ENCODE results near the gene NPDC1. TPM values are rescaled to one million over a fixed set of nuclear protein-coding genes. Genes with fewer than 3 reads are reported as not detected.
"Not testable (repeated sequence)": the region's sequence is repeated elsewhere in the genome, so short reads cannot be mapped to it uniquely, and the experiment has no call there.

The NPDC1 gene
- total RNA-seq, 2 experiments from 2014 or later, result 20.1 to 29.9 TPM

GRCh38 chr9:137034709-137035506 is 11.1 kb downstream of the NPDC1 start:
- Mint-ChIP-seq H3K27me3 (ENCODE audit: low read depth) (no peaks in the 10 kb centered on the region), H3K27ac (peak overlapping the region; percentile 89), H3K4me1 (ENCODE audit: low read depth) (peaks cover 50% of the 10 kb centered on the region), H3K9me3 (ENCODE audit: insufficient read depth) (no peaks in the 10 kb centered on the region), H3K36me3 (ENCODE audit: low read depth) (no peaks in the 10 kb centered on the region), H3K4me3 (peak overlapping the region; percentile 69)
- CTCF ChIA-PET, result interaction anchor here (0.6 to 4.3 kb wide), 69 partner anchors 9 to 502 kb away, joined by 3 to 146 read pairs (median 4); partner anchors contain the start of genes AJM1, C8G, CLIC3 and LCN12
- DNase-seq, result peak; percentile 92
- ATAC-seq, result peak; percentile 92
- POLR2A ChIA-PET, result interaction anchor here (0.5 to 1.9 kb wide), 8 partner anchors 10 to 322 kb away, joined by 3 to 11 read pairs (median 3); no protein-coding TSS in a partner anchor

GRCh38 chr9:137034039-137034708 is 11.8 kb downstream of the NPDC1 start:
- Mint-ChIP-seq H3K36me3 (ENCODE audit: low read depth) (no peaks in the 10 kb centered on the region), H3K9me3 (ENCODE audit: insufficient read depth) (no peaks in the 10 kb centered on the region), H3K4me3 (peak overlapping the region; percentile 69), H3K27ac (peak overlapping the region; percentile 89), H3K27me3 (ENCODE audit: low read depth) (no peaks in the 10 kb centered on the region), H3K4me1 (ENCODE audit: low read depth) (peaks cover 57% of the 10 kb centered on the region)
- DNase-seq, result no peak
- peak; percentile 14 for ATAC-seq
- POLR2A ChIA-PET, result interaction anchor here (0.6 to 1.9 kb wide), 7 partner anchors 11 to 95 kb away, joined by 3 to 11 read pairs (median 3); no protein-coding TSS in a partner anchor
- CTCF ChIA-PET, result interaction anchor here (0.6 to 4.3 kb wide), 55 partner anchors 9 to 501 kb away, joined by 3 to 146 read pairs (median 5); partner anchors contain the start of genes AJM1, C8G, CLIC3 and MAN1B1

- ATAC-seq; DNase-seq; H3K9me3 Mint-ChIP-seq (ENCODE audit: insufficient read depth); H3K27me3 Mint-ChIP-seq (ENCODE audit: low read depth); H3K36me3 Mint-ChIP-seq (ENCODE audit: low read depth): not testable (repeated sequence)
- Mint-ChIP-seq H3K27ac (peak overlapping the region; percentile 55), H3K4me3 (peak overlapping the region; percentile 5), H3K4me1 (ENCODE audit: low read depth) (peaks cover 64% of the 10 kb centered on the region)
- CTCF ChIA-PET, result interaction anchor here (2.3 to 4.3 kb wide), 3 partner anchors 41 to 191 kb away, joined by 5 to 146 read pairs (median 28); partner anchors contain the start of genes AJM1, C8G and PAXX
- POLR2A ChIA-PET, result interaction anchor here (1.0 kb wide), 1 partner anchor 33 kb away, joined by 3 read pairs; no protein-coding TSS in a partner anchor
Measured at GRCh38 chr9:137033481-137033880, 12.5 kb downstream of the NPDC1 start.

- no peaks in the 10 kb centered on the region for H3K27me3 Mint-ChIP-seq (ENCODE audit: low read depth)
- ChIA-PET POLR2A (no interaction called here), CTCF (interaction anchor here (1.1 to 2.3 kb wide), 4 partner anchors 14 to 242 kb away, joined by 3 to 5 read pairs (median 4); partner anchors contain the start of genes AJM1 and TMEM141)
- no peak overlapping the region for H3K4me3 Mint-ChIP-seq
- H3K27ac Mint-ChIP-seq, result peak overlapping the region; percentile 41
- no peak for ATAC-seq
- peaks cover 64% of the 10 kb centered on the region for H3K4me1 Mint-ChIP-seq (ENCODE audit: low read depth)
- no peak for DNase-seq
- no peaks in the 10 kb centered on the region for H3K36me3 Mint-ChIP-seq (ENCODE audit: low read depth)
- H3K9me3 Mint-ChIP-seq (ENCODE audit: insufficient read depth), result no peaks in the 10 kb centered on the region
Measured at GRCh38 chr9:137032858-137033257, 13.1 kb downstream of the NPDC1 start.

GRCh38 chr9:137031904-137032640 is 13.9 kb downstream of the NPDC1 start, which contains the start of gene FUT7:
TSS of gene FUT7 (minus strand) at chr9:137032088. CDS start at chr9:137031991, 97 bp downstream.
- peaks cover 2% of the 10 kb centered on the region for H3K27me3 Mint-ChIP-seq (ENCODE audit: low read depth)
- peak; percentile 39 for DNase-seq
- no peak for ATAC-seq
- ChIA-PET POLR2A (no interaction called here), CTCF (interaction anchor here (1.1 to 2.3 kb wide), 7 partner anchors 15 to 244 kb away, joined by 3 to 6 read pairs (median 5); partner anchors contain the start of genes AJM1 and TMEM141)
- H3K36me3 Mint-ChIP-seq (ENCODE audit: low read depth), result no peaks in the 10 kb centered on the region
- peak within 1 kb of the TSS; percentile 83 for H3K27ac Mint-ChIP-seq
- peaks cover 67% of the 10 kb centered on the region for H3K4me1 Mint-ChIP-seq (ENCODE audit: low read depth)
- peak within 1 kb of the TSS; percentile 71 for H3K4me3 Mint-ChIP-seq
- no peaks in the 10 kb centered on the region for H3K9me3 Mint-ChIP-seq (ENCODE audit: insufficient read depth)

GRCh38 chr9:137030538-137031527 is 15.1 kb downstream of the NPDC1 start:
- ChIA-PET POLR2A (no interaction called here), CTCF (interaction anchor here (0.6 to 3.9 kb wide), 13 partner anchors 11 to 253 kb away, joined by 3 to 41 read pairs (median 13); partner anchors contain the start of genes MAN1B1 and PAXX)
- peak; percentile 63 for DNase-seq
- Mint-ChIP-seq H3K27ac (peak overlapping the region; percentile 83), H3K27me3 (ENCODE audit: low read depth) (peaks cover 2% of the 10 kb centered on the region), H3K36me3 (ENCODE audit: low read depth) (no peaks in the 10 kb centered on the region), H3K4me3 (peak overlapping the region; percentile 71), H3K9me3 (ENCODE audit: insufficient read depth) (no peaks in the 10 kb centered on the region), H3K4me1 (ENCODE audit: low read depth) (peaks cover 72% of the 10 kb centered on the region)
- ATAC-seq, result no peak

- ChIA-PET CTCF (interaction anchor here (0.8 to 3.9 kb wide), 43 partner anchors 8 to 301 kb away, joined by 3 to 41 read pairs (median 6); partner anchors contain the start of genes AJM1, CLIC3, MAN1B1 and PAXX), POLR2A (interaction anchor here (0.7 to 1.9 kb wide), 4 partner anchors 37 to 70 kb away, joined by 3 to 7 read pairs (median 6); partner anchors contain the start of genes MAN1B1, PAXX and SAPCD2)
- peak overlapping the region; percentile 88 for H3K27ac Mint-ChIP-seq
- H3K4me1 Mint-ChIP-seq (ENCODE audit: low read depth), result peaks cover 66% of the 10 kb centered on the region
- no peaks in the 10 kb centered on the region for H3K9me3 Mint-ChIP-seq (ENCODE audit: insufficient read depth)
- peak overlapping the region; percentile 71 for H3K4me3 Mint-ChIP-seq
- DNase-seq, result peak; percentile 40
- H3K27me3 Mint-ChIP-seq (ENCODE audit: low read depth), result peaks cover 2% of the 10 kb centered on the region
- no peaks in the 10 kb centered on the region for H3K36me3 Mint-ChIP-seq (ENCODE audit: low read depth)
- no peak for ATAC-seq
Measured at GRCh38 chr9:137030006-137030405, 16.0 kb downstream of the NPDC1 start.

GRCh38 chr9:137029058-137029936 is 16.7 kb downstream of the NPDC1 start:
- peaks cover 66% of the 10 kb centered on the region for H3K4me1 Mint-ChIP-seq (ENCODE audit: low read depth)
- H3K36me3 Mint-ChIP-seq (ENCODE audit: low read depth), result no peaks in the 10 kb centered on the region
- POLR2A ChIA-PET, result interaction anchor here (0.7 to 1.9 kb wide), 6 partner anchors 30 to 302 kb away, joined by 3 to 7 read pairs (median 6); partner anchors contain the start of genes MAN1B1, PAXX and SAPCD2
- no peaks in the 10 kb centered on the region for H3K9me3 Mint-ChIP-seq (ENCODE audit: insufficient read depth)
- peak overlapping the region; percentile 88 for H3K27ac Mint-ChIP-seq
- DNase-seq, result peak; percentile 78
- CTCF ChIA-PET, result interaction anchor here (0.7 to 3.9 kb wide), 49 partner anchors 9 to 300 kb away, joined by 3 to 41 read pairs (median 5); partner anchors contain the start of genes AJM1, CLIC3, MAN1B1 and PAXX
- peak; percentile 50 for ATAC-seq
- H3K27me3 Mint-ChIP-seq (ENCODE audit: low read depth), result peaks cover 2% of the 10 kb centered on the region
- peak overlapping the region; percentile 71 for H3K4me3 Mint-ChIP-seq

Measured in activated CD8-positive, alpha-beta T cell treated with anti-CD3 and anti-CD28 coated beads, Interleukin-2, amount 10 ng/mL, durations not matched to agents 7 days and 5 days (primary cell).